ENCODE results near the gene COL15A1. TPM values are rescaled to one million over a fixed set of nuclear protein-coding genes. Genes with fewer than 3 reads are reported as not detected.

Gene COL15A1
- total RNA-seq, 4 donors from 2014 or later = 4.6 to 51.9 (median 10.7) TPM

GRCh38 chr9:98986866-98987651 lies 43.4 kb downstream of the COL15A1 start:
- H3K4me1 ChIP-seq = peaks cover 0 to 20% (median 8%) of the 10 kb centered on the region in 4 donors
- no peak for DNase-seq
- no peaks in the 10 kb centered on the region for H3K9me3 ChIP-seq
- H3K27me3 ChIP-seq = no peaks in the 10 kb centered on the region
- in situ Hi-C loops (cut with MboI; ENCODE audit: low pct_ligation_motif_present in 1 of 4, low pct_unique_long_range_greater_than_20kb in 1 of 4, low sequenced_read_pairs in 3 of 4) = loop anchor here in 1 of 4 donors (25.0 kb wide), 1 partner anchor 125 kb away; no protein-coding TSS in a partner anchor
- no peaks in the 10 kb centered on the region for H3K36me3 ChIP-seq
- 69 to 73% methylated on average over 5 to 17 of the region's 18 CpGs for WGBS, 2 donors (ENCODE audit: low coverage in 1 of 2)
- intact Hi-C loops (cut with DNase I; ENCODE audit: low total_unique reads) = no loop called here
- TF ChIP-seq POLR2A (IDR thresholded peaks at IDR 0.05) (no peak), POLR2AphosphoS5 (IDR thresholded peaks at IDR 0.05) (no peak), EP300 (IDR thresholded peaks at IDR 0.05; ENCODE audit: low read depth) (no peak)
- TF ChIP-seq, protein P1, sequence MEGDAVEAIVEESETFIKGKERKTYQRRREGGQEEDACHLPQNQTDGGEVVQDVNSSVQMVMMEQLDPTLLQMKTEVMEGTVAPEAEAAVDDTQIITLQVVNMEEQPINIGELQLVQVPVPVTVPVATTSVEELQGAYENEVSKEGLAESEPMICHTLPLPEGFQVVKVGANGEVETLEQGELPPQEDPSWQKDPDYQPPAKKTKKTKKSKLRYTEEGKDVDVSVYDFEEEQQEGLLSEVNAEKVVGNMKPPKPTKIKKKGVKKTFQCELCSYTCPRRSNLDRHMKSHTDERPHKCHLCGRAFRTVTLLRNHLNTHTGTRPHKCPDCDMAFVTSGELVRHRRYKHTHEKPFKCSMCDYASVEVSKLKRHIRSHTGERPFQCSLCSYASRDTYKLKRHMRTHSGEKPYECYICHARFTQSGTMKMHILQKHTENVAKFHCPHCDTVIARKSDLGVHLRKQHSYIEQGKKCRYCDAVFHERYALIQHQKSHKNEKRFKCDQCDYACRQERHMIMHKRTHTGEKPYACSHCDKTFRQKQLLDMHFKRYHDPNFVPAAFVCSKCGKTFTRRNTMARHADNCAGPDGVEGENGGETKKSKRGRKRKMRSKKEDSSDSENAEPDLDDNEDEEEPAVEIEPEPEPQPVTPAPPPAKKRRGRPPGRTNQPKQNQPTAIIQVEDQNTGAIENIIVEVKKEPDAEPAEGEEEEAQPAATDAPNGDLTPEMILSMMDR (IDR thresholded peaks at IDR 0.05) = no peak
- H3K27ac ChIP-seq = peak overlapping the region; percentile 15 to 69 (median 65)
- no peak overlapping the region for H3K4me3 ChIP-seq

DNA sequence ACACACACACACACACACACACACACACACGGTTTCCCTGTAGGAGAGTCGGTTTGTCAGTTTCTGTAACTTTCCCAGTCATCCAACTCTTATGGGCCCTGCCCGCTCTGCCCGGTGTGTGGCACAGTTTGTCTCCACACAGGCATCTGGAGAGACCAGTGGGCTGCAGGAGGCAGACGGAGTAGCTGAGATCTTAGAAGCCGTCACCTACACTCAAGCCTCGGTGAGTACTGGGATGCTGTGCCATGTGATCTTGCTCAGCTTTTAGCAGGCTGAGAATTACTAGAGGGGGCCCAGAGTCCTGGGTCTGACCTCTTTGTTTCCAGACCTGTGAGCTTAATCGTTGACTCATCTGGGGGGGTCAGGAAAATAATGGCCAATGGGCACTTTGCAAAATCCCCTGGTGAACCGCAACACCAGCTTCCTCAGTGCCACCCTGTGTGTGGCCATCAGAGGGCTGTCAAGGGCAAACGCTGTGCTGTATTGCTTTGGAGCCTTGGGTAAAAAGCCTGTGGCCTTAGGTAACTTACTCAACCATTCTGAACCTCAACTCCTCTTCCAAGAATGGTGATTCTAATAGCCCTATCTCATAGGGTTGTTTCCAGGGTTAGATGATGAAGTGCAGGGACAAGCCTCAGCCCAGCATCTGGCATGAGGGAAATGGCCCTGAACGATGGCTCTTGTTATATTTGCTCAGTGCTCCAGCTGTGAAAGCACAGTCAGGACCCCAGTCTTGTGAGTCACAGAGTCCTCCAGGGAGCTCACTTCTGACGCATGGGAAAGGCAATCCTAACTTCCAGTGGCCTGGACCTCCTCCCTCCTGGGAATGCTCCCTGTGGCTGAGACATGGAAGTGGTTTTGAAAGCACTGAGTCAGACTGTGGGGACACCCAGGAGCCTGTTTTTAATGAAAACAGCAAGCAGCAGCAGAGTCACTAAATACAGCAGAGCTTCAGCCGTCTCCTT lies 45.6 kb downstream of the COL15A1 start:
- Histone ChIP-seq H3K27ac (peak overlapping the region; percentile 44 to 73 (median 67)), H3K27me3 (no peaks in the 10 kb centered on the region), H3K4me3 (no peak overlapping the region), H3K4me1 (peaks cover 0 to 31% (median 12%) of the 10 kb centered on the region in 4 donors), H3K36me3 (no peaks in the 10 kb centered on the region), H3K9me3 (no peaks in the 10 kb centered on the region)
- peak; percentile 47 for DNase-seq
- in situ Hi-C loops (cut with MboI; ENCODE audit: low pct_ligation_motif_present in 1 of 4, low pct_unique_long_range_greater_than_20kb in 1 of 4, low sequenced_read_pairs in 3 of 4) (loop anchor here in 1 of 4 donors (25.0 kb wide), 1 partner anchor 127 kb away; no protein-coding TSS in a partner anchor), intact Hi-C loops (cut with DNase I; ENCODE audit: low total_unique reads) (no loop called here)
- peak; percentile 27 to 62 (median 40) for TF ChIP-seq POLR2AphosphoS5 (IDR thresholded peaks at IDR 0.05)
- TF ChIP-seq, protein P1 (IDR thresholded peaks at IDR 0.05) = no peak
- WGBS, 2 donors (ENCODE audit: low coverage in 1 of 2) = 50 to 79% methylated on average over 2 to 11 of the region's 13 CpGs

DNA sequence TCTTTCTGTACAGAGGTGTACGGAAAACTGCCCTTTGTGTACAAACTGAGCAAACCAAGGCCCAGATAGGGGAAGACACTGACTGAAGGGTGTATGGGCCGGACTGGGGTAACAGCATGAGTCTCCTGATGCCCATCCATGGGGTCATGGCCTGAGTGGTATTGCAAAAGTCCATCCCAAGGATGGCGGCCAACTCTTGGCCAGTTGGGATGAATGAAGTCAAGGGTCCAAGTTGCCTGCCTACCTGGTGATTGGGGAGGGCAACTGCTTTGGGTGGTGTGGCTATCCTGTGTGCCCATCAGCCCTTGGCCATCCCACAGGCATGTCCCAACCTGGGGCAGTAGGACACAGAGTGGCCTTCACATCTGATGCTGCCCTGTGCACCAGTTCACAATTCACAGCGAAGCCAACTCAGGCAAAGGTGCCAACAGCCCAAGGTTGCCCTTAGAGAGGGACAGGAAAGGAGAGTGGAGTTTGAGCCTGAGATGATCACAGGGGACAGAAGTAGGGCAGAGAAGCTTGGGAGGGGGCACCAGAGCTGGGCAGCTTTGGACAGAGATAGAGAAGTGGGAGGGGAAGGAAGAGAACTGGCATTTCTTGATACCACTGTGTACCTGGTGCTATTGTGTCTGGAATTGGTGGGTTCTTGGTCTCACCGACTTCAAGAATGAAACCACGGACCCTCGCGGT lies 46.6 kb downstream of the COL15A1 start:
- Histone ChIP-seq H3K9me3 (no peaks in the 10 kb centered on the region), H3K27ac (peak overlapping the region; percentile 15 to 73 (median 67)), H3K4me1 (peaks cover 0 to 40% (median 16%) of the 10 kb centered on the region in 4 donors), H3K36me3 (no peaks in the 10 kb centered on the region), H3K27me3 (no peaks in the 10 kb centered on the region), H3K4me3 (no peak overlapping the region)
- TF ChIP-seq POLR2A (IDR thresholded peaks at IDR 0.05) (no peak), EP300 (IDR thresholded peaks at IDR 0.05; ENCODE audit: low read depth) (no peak), POLR2AphosphoS5 (IDR thresholded peaks at IDR 0.05) (no peak)
- TF ChIP-seq, protein P1 (IDR thresholded peaks at IDR 0.05) = no peak
- no peak for DNase-seq
- intact Hi-C loops (cut with DNase I; ENCODE audit: low total_unique reads) (no loop called here), in situ Hi-C loops (cut with MboI; ENCODE audit: low pct_ligation_motif_present in 1 of 4, low pct_unique_long_range_greater_than_20kb in 1 of 4, low sequenced_read_pairs in 3 of 4) (loop anchor here (10.0 to 25.0 kb wide), 3 partner anchors 128 to 144 kb away; no protein-coding TSS in a partner anchor)
- WGBS, 2 donors (ENCODE audit: low coverage in 1 of 2) = 96 to 100% methylated on average over 3 to 8 of the region's 8 CpGs

Data from transverse colon (tissue), 4 donors.